Activated CD4-positive, alpha-beta T cell treated with anti-CD3 and anti-CD28 coated beads, Interleukin-2, amount 10 ng/mL, durations not matched to agents 24 days and 14 days (primary cell): ENCODE data around the gene ACHE. TPM values are rescaled to one million over a fixed set of nuclear protein-coding genes. Genes with fewer than 3 reads are reported as not detected.

Source experiments
- DNase-seq: peaks from one replicate; pipeline ENCODE4 v3.0.0; 2022
- H3K27ac Mint-ChIP-seq: one replicate; pipeline ENCODE4 v1.8.0; 2022; ENCODE audit warnings: mild to moderate bottlenecking, mixed read lengths
- H3K27me3 Mint-ChIP-seq: one replicate; pipeline ENCODE4 v1.8.0; 2022; ENCODE audit warnings: mixed read lengths
- H3K36me3 Mint-ChIP-seq: one replicate; pipeline ENCODE4 v1.8.0; 2022; ENCODE audit warnings: low read depth, mild to moderate bottlenecking, mixed read lengths
- H3K4me1 Mint-ChIP-seq: one replicate; pipeline ENCODE4 v1.8.0; 2021; ENCODE audit warnings: mixed read lengths
- H3K4me3 Mint-ChIP-seq: one replicate; pipeline ENCODE4 v1.8.0; 2022; ENCODE audit warnings: mild to moderate bottlenecking, moderate library complexity, mixed read lengths
- H3K9me3 Mint-ChIP-seq: one replicate; pipeline ENCODE4 v1.8.0; 2021; ENCODE audit warnings: mixed read lengths
- intact Hi-C: fragments of 100-400 bp; cut with micrococcal nuclease; formaldehyde crosslinking; loops from one replicate; pipeline ENCODE4 v1.15.1; 2023
- total RNA-seq: library from RNA; stranded (reverse); gene quantifications from 2 replicates; pipeline ENCODE4 v1.2.3, GENCODE V29; 2022

The ACHE gene
- total RNA-seq, 1 donor from 2014 or later: not detected

DNA sequence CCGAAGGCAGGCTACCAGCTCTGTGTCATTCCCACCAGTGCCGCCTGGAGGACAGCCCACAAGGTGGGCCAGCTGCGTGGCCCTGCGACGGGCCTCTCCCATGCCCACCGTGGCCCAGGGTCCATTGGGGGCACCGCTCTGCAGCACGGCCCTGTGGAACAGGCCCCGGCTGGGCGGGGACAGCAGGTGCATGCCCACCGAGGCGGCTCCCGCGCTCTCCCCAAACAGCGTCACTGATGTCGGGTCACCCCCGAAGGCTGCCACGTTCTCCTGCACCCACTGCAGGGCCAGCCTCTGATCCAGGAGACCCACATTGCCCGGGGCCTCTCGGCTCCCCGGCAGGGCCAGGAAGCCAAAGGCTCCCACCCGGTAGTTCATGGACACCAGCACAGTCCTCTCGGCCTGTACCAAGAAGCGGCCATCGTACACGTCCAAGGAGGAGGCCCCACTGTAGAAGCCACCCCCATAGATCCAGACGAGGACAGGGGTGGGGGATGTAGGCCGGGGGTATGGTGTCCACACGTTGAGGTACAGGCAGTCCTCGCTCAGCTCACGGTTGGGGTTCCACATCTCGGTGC, 2.3 kb downstream of the ACHE start:
- H3K4me3 Mint-ChIP-seq: no peak overlapping the region
- intact Hi-C loops: loop anchor here (5.0 kb wide), 1 partner anchor 274 kb away; the partner anchor contains the start of gene VGF
- no peaks in the 10 kb centered on the region for H3K9me3 Mint-ChIP-seq
- H3K27ac Mint-ChIP-seq: no peak overlapping the region
- peaks cover 52% of the 10 kb centered on the region for H3K27me3 Mint-ChIP-seq
- DNase-seq: no peak
- H3K36me3 Mint-ChIP-seq: peaks cover 5% of the 10 kb centered on the region
- peaks cover 22% of the 10 kb centered on the region for H3K4me1 Mint-ChIP-seq

DNA sequence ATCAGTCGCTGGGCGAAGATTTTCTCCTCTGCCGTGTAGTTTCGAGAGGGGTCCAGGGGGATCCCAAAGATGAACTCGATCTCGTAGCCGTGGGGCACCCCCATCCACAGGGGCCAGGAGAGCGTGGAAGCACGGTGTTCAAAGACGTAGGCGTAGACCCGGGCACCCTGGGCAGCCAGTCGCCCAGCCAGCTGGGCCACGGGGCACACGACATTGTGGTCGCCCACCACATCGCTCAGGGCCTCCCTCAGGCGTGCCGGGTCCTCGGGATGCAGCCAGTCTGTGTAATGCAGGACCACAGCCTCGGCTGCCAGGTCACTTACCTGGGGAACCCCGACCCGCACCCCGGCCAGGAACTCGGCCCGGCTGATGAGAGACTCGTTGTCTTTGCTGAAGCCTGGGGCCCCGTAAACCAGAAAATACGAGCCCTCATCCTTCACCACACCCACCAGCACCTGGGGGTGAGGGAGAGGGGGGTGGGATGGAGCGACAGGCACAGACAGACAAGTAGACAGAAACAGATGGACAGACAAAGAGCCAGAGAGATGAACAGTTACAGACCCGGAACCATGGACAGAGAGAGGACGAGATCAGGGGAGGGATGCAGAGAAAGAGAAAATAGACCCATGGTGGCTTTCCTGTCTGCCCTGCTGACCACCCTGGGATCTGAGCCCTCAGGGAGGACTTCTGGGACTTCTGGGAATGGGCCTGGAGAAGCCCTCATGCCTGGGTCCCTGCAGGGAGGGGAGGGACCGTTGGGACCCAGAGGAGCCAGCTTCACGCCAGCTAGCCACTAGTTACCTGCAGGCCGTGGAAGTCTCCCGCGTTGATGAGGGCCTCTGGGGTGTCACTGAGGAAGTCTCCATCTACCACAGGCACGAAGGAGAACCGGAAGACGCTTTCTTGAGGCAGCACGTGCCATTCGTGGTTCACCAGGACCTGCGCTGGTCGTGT, 3.0 kb downstream of the ACHE start:
- H3K27me3 Mint-ChIP-seq: peaks cover 44% of the 10 kb centered on the region
- no peak overlapping the region for H3K4me3 Mint-ChIP-seq
- H3K4me1 Mint-ChIP-seq: peaks cover 30% of the 10 kb centered on the region
- H3K9me3 Mint-ChIP-seq: no peaks in the 10 kb centered on the region
- H3K27ac Mint-ChIP-seq: no peak overlapping the region
- H3K36me3 Mint-ChIP-seq: peaks cover 13% of the 10 kb centered on the region
- no peak for DNase-seq
- intact Hi-C loops: loop anchor here (5.0 kb wide), 1 partner anchor 275 kb away; the partner anchor contains the start of gene VGF

DNA sequence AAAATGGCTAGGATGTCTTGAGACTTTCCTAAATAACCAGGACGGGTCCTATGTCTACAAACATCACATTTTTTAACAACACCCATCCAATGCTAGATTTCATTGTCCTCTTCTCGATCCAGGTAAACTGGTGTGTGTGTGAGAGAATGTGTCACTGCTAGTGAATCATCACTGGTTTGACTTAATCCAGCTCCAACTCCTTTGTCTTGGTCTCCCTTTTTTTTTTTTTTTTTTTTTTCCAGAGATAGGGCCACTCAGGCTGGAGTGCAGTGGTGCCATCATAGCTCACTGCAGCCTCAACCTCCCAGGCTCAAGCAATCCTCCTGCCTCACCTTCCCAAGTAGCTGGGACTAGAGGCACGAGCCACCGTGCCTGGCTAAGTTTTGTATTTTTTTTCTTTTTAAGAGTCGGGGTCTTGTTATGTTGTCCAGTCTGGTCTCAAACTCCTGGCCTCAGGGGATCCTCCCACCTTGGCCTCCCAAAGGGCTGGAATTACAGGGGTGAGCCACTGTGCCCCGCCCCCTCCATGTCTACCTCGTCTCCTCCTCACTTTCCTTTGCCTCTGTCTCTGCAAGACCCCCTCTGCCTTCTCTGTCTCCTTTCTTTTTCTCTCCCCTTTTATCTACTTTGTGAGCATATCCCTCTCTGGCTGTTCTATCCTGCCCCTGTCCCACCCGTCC, 4.0 kb downstream of the ACHE start:
- peaks cover 39% of the 10 kb centered on the region for H3K4me1 Mint-ChIP-seq
- peaks cover 39% of the 10 kb centered on the region for H3K27me3 Mint-ChIP-seq
- intact Hi-C loops: loop anchor here (5.0 kb wide), 1 partner anchor 276 kb away; the partner anchor contains the start of gene VGF
- H3K36me3 Mint-ChIP-seq: peaks cover 21% of the 10 kb centered on the region
- DNase-seq: no peak
- peak overlapping the region; percentile 65 for H3K4me3 Mint-ChIP-seq
- no peaks in the 10 kb centered on the region for H3K9me3 Mint-ChIP-seq
- peak overlapping the region; percentile 45 for H3K27ac Mint-ChIP-seq

DNA sequence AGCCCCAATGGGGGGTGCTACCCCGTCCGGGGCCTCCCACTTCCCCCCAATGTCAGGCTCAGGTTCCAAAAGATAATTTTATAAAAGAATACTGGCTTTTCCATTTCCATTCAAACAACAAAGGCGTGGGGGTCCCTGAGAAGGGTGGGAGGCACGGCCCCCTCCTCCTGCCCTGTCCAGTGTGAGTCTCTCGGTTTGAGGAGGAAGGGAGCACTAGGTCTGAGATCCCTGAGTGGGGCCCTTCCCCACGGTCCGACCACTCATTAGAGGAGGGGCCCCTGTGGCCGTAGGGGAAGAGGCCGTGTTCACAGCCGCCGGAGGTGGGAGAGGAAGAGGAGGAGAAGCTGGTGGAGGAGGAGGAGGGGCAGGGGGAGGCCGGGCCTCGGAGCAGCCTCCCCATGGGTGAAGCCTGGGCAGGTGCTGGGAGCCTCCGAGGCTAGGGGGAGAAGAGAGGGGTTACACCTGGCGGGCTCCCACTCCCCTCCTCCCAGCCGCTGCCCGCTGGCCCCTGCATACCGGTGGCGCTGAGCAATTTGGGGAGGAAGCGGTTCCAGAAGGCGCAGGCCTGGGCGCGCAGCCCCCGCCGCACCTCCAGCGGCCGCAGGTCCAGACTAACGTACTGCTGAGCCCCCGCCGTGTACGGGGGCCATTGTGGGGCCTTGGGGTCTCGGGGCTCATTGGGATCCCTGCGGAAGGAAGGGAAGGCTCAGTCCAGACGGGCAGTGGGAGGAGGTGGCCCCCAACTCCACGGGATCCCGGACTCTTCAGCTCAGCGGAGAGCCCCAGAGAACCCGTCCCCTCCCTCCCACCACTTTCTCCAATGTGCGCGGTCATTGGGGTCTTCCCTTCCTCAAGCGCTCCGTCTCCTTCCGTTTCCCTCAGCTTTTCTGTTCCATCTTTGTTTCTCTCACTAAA, 4.8 kb downstream of the ACHE start:
- peaks cover 29% of the 10 kb centered on the region for H3K36me3 Mint-ChIP-seq
- intact Hi-C loops: loop anchor here (5.0 kb wide), 1 partner anchor 276 kb away; the partner anchor contains the start of gene VGF

DNA sequence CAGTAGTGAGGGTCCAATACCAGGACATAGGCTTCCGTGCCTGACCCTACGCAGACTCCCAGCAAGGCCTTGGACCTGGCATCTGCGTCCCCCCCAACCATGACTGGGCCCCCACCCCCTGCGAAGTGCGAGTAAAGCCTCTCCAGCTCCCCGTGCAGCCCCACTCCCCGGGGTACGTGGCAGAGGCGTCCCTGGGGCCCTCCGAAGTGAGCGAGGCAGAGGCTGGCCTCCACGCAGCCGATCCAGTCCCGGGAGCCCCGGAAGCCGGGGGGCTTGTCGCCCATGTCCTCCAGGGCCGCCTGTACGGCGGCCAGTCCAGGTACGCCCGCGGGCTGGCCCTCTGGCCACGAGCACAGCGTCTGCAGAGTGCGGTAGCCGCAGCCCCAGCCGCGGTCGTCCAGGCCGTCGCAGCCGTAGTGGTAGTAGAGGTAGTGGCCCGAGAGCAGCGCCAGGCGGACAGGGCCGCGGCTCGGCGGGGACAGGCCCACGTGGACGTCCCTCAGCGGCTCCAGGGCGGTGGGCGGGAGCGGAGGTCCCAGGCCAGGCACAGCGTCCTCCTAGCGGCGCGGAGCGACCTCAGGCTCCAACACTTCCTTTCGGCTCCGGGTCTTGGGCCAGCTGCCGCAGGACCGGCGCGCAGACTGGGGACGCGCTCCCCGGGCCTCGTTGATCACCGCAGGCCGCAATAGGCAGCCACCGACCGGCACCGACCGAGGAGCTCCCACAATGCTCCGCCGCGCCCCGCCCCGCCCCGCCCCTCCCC, 6.5 kb downstream of the ACHE start, which contains the start of gene UFSP1:
UFSP1 (minus strand) TSS at position 728 of the 763 bp plus-strand sequence; CDS start at position 284, 444 bp downstream.
- DNase-seq: peak; percentile 59
- intact Hi-C loops: loop anchor here (1.0 kb wide), 1 partner anchor 14 kb away; the partner anchor contains the start of gene SRRT
- peaks cover 44% of the 10 kb centered on the region for H3K4me1 Mint-ChIP-seq
- no peaks in the 10 kb centered on the region for H3K9me3 Mint-ChIP-seq
- peaks cover 45% of the 10 kb centered on the region for H3K36me3 Mint-ChIP-seq
- peak within 1 kb of the TSS; percentile 83 for H3K4me3 Mint-ChIP-seq
- H3K27ac Mint-ChIP-seq: peak within 1 kb of the TSS; percentile 87
- peaks cover 30% of the 10 kb centered on the region for H3K27me3 Mint-ChIP-seq

More for the DNA sequence above, 4.8 kb downstream of the ACHE start:
- Mint-ChIP-seq H3K27ac (peak overlapping the region; percentile 77), H3K4me3 (peak overlapping the region; percentile 83), H3K9me3 (no peaks in the 10 kb centered on the region), H3K4me1 (peaks cover 38% of the 10 kb centered on the region), H3K27me3 (peaks cover 34% of the 10 kb centered on the region)
- peak; percentile 66 for DNase-seq

DNA sequence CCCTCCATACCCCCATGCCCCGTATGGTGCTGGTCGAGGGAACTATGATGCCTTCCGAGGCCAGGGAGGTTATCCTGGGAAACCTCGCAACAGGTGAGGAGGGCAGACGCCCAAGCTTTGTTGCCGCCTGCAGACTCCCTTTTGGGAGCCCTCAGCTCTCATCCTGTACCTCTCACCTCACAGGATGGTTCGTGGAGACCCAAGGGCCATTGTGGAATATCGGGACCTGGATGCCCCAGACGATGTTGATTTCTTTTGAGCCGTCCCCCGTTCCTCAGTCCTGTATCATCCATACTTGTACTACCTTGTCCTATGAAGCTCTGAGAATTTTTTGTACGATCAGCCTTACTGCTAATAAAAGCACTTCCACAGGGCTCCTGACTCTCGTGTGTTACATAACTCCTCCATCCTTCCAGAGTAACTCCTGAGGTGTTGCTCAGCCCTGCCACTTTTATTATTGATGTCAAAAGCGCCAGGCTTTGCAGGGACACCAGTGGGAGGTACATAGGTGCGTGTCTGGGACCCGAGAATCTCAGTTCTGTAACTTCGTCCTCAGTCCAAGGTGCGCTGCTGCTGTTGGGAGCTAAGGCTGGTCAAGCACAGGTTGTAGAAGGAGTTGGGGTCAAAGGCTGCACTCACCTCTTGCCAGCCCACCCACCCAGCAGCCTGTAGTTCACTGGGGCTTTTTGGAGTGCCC, 7.2 kb downstream of the ACHE start:
- H3K4me1 Mint-ChIP-seq: peaks cover 44% of the 10 kb centered on the region
- H3K9me3 Mint-ChIP-seq: no peaks in the 10 kb centered on the region
- DNase-seq: peak; percentile 64
- H3K4me3 Mint-ChIP-seq: peak overlapping the region; percentile 83
- H3K36me3 Mint-ChIP-seq: peaks cover 51% of the 10 kb centered on the region
- intact Hi-C loops: no loop called here
- H3K27me3 Mint-ChIP-seq: peaks cover 24% of the 10 kb centered on the region
- H3K27ac Mint-ChIP-seq: peak overlapping the region; percentile 87

DNA sequence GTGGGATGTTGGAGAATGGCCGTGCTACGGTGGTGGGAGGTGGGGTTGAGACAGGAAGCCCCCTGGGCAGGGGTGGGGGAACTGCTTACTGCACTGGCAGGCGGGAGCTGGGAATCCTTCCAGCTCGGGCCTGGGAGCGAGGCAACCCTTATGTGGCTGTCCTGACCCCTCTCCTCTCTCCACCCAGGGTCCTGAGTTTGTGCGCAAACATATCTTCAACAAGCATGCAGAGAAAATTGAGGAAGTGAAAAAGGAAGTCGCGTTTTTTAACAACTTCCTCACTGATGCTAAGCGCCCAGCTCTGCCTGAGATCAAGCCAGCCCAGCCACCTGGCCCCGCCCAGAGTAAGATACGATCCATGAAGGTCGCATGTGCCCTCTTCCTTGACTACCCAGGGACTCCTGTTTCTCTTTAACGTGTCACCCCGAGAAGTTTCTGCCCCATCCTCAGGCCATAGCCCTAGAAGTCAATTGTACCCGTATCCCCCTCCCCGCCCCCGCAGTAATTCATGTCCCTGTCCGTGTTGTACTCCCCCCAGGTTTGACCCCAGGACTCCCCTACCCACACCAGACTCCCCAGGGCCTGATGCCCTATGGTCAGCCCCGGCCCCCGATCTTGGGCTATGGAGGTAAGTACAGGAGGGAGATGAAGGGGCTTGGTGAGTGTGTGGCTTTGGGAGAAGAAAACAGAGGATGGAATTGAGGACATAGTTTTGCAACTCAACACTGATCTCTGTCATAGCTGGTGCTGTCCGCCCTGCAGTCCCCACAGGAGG, 8.0 kb downstream of the ACHE start:
- intact Hi-C loops: no loop called here
- peak overlapping the region; percentile 83 for H3K4me3 Mint-ChIP-seq

DNA sequence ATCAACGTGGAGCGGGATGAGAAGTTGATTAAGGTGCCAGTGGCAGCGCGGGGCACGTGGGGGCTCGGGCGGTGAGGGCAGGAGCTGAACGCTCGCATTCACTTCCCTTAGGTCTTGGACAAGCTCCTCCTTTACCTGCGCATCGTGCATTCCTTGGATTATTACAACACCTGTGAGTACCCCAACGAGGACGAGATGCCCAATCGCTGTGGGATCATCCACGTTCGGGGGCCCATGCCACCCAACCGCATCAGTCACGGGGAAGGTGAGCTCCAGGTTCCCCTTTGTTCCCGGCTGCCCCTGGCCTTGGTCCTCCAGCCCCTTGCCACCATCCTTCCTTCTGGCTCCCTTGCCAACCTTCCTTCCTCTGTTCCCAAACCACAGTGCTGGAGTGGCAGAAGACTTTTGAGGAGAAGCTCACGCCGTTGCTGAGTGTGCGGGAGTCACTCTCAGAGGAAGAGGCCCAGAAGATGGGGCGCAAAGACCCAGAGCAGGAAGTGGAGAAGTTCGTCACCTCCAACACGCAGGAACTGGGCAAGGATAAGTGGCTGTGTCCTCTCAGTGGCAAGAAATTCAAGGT, 8.7 kb downstream of the ACHE start:
- peak; percentile 73 for DNase-seq
- Mint-ChIP-seq H3K9me3 (no peaks in the 10 kb centered on the region), H3K36me3 (peaks cover 62% of the 10 kb centered on the region), H3K4me3 (peak overlapping the region; percentile 83), H3K27me3 (peaks cover 13% of the 10 kb centered on the region), H3K27ac (peak overlapping the region; percentile 87), H3K4me1 (peaks cover 47% of the 10 kb centered on the region)
- intact Hi-C loops: no loop called here

More for the DNA sequence above, 8.0 kb downstream of the ACHE start:
- Mint-ChIP-seq H3K9me3 (no peaks in the 10 kb centered on the region), H3K36me3 (peaks cover 57% of the 10 kb centered on the region), H3K27me3 (peaks cover 20% of the 10 kb centered on the region), H3K27ac (peak overlapping the region; percentile 87), H3K4me1 (peaks cover 48% of the 10 kb centered on the region)
- DNase-seq: peak; percentile 89

DNA sequence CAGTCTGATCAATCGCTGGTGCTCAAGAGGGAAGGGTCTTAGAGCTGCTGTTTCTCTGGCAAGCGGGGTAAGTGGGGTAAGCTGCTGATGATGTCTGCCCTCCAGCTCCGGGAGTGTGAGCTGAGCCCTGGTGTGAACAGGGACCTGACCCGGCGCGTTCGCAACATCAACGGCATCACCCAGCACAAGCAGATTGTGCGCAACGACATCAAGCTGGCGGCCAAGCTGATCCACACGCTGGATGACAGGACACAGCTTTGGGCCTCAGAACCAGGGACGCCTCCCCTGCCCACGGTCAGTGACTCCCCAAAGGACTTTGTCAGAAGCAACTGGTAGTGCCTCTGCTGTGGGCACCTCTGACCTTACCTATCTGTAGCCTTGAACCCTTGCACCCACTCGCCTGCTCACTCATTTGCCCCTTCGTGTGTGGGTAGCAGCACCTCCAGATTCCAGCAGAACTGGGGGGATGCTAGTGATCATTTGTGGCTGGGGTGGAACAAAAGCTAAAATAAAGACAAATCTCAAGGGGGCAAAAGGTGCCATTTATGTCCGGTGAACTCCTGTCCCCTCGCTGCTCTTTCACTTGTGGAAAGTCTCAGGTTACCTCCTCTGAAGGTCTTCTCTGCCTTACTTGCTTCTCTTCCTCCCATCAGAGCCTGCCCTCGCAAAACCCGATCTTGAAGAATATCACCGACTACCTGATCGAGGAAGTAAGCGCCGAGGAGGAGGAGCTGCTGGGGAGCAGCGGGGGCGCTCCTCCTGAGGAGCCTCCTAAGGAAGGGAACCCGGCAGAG, 9.3 kb downstream of the ACHE start:
- H3K36me3 Mint-ChIP-seq: peaks cover 68% of the 10 kb centered on the region
- H3K9me3 Mint-ChIP-seq: no peaks in the 10 kb centered on the region
- H3K27ac Mint-ChIP-seq: peak overlapping the region; percentile 84
- peak; percentile 56 for DNase-seq
- H3K4me3 Mint-ChIP-seq: peak overlapping the region; percentile 83
- peaks cover 43% of the 10 kb centered on the region for H3K4me1 Mint-ChIP-seq
- intact Hi-C loops: no loop called here
- peaks cover 6% of the 10 kb centered on the region for H3K27me3 Mint-ChIP-seq

DNA sequence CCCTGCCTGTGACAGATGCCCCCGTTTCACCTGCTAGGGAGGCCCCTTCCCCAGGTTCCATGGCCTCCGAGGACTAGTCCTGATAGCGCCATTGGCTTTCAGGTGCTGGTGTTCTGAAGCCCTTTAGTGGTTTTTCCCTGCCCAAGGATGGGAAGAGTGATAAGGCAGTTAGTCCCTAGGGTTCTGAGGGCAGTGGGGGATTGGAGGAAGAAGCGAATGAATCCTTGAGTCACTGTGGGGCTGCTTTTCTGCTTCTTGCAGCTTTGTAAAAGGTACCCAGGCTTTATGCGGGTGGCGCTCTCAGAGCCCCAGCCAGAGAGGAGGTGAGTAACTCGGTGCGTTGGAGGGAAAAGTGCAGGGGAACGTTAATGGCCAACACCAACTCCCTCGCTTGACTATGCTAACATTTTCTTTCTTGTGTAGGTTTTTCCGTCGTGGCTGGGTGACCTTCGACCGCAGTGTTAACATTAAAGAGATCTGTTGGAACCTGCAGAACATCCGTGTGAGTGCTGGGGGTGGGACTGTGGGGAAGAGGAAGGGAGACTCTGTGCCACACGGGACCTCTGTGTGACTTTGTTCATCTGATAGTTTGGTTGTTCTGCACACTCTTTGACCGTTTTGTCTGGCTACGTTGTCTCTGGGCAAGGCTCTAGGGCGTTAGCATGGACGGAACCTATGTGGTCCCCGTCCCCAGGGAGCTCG, 10.1 kb downstream of the ACHE start:
- peaks cover 40% of the 10 kb centered on the region for H3K4me1 Mint-ChIP-seq
- intact Hi-C loops: no loop called here
- no peak for DNase-seq
- H3K4me3 Mint-ChIP-seq: peak overlapping the region; percentile 10
- H3K27ac Mint-ChIP-seq: peak overlapping the region; percentile 57
- peaks cover 74% of the 10 kb centered on the region for H3K36me3 Mint-ChIP-seq
- H3K9me3 Mint-ChIP-seq: no peaks in the 10 kb centered on the region
- H3K27me3 Mint-ChIP-seq: peaks cover 4% of the 10 kb centered on the region
